ENCODE results near the gene MREG.
"Not testable (repeated sequence)": the region's sequence is repeated elsewhere in the genome, so short reads cannot be mapped to it uniquely, and the experiment has no call there.

Gene MREG

DNA sequence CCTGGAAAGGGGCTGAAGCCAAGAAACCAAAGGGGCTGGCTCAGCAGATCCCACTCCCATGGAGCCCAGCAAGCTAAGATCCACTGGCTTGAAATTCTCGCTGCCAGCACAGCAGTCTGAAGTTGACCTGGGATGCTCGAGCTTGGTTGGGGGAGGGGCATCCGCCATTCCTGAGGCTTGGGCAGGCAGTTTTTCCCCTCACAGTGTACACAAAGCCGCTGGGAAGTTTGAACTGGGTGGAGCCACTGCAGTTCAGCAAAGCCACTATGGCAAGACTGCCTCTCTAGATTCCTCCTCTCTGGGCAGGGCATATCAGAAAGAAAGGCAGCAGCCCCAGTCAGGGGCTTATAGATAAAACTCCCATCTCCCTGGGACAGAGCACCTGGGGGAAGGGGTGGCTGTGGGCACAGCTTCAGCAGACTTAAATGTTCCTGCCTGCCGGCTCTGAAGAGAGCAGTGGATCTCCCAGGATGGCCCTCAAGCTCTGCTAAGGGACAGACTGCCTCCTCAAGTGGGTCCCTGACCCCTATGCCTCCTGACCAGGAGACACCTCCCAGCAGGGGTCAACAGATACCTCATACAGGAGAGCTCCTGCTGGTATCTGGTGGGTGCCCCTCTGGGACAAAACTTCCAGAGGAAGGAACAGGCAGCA is 24.7 kb downstream of the MREG start:
- DNase-seq (ENCODE audit: low read depth in 2 of 2) = not testable (repeated sequence)

- no peak for DNase-seq (ENCODE audit: low read depth in 2 of 2)
Measured at GRCh38 chr2:215985257-215985656, 28.1 kb downstream of the MREG start.

- DNase-seq (ENCODE audit: low read depth in 2 of 2) = no peak
Measured at GRCh38 chr2:215984661-215985060, 28.7 kb downstream of the MREG start.

- DNase-seq (ENCODE audit: low read depth in 2 of 2) = no peak
Measured at GRCh38 chr2:215983581-215984351, 29.6 kb downstream of the MREG start.

DNA sequence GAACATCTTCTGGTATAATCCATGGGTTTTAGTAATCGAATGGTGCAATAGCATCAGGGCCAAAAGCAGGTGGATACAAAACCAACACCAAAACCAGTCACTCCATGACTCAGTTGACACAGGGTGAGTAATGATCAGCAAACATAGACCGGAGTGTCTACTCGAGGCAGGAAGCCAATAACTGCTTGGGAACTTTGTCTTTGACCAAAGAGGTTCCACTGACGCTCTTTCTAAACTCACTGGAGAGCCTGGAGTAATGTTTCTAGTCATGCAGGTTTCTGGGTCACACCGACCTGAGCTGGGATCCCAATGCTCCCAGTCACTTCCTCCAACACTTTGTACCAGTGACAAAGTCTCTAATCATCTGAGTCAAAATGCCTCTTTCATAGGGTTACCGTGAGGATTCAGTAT is 30.9 kb downstream of the MREG start:
- DNase-seq (ENCODE audit: low read depth in 2 of 2) = no peak

DNA sequence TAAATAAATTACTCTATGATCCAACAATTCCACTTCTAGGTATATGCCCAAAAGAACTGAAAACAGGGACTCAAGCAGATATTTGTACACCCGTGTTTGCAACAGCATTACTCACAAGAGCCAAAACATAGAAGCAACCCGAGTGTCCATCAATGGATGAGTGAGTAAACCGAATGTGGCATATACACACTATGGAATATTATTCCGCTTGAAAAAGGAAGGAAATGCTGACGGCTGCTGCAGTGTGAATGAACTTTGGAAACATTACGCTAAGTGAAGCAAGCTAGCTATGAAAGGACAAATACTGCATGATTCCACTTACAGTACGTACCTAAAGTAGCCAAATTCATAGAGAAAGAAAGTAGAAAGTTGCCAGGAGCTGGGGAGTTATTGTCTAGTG is 32.2 kb downstream of the MREG start:
- no peak for DNase-seq (ENCODE audit: low read depth in 2 of 2)

DNA sequence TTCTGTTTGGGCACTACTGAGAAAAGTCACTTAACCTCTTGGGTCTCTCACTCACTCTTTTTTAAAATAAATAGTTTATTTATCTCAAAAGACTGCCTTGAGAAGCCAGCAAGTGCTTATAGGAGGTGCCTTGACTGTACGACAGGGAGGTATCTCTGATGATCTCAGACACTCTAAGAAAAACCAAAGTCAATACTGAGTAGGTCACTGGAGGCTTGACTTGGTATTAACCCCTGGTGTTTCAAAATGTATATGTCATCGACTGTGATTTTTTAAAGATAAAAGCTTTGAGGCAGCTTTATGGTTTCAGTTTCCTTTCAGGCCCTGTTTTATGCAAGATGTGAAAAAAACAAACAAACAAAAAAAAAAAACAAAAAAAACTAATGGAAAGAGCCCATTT is 33.7 kb downstream of the MREG start:
- no peak for DNase-seq (ENCODE audit: low read depth in 2 of 2)

DNA sequence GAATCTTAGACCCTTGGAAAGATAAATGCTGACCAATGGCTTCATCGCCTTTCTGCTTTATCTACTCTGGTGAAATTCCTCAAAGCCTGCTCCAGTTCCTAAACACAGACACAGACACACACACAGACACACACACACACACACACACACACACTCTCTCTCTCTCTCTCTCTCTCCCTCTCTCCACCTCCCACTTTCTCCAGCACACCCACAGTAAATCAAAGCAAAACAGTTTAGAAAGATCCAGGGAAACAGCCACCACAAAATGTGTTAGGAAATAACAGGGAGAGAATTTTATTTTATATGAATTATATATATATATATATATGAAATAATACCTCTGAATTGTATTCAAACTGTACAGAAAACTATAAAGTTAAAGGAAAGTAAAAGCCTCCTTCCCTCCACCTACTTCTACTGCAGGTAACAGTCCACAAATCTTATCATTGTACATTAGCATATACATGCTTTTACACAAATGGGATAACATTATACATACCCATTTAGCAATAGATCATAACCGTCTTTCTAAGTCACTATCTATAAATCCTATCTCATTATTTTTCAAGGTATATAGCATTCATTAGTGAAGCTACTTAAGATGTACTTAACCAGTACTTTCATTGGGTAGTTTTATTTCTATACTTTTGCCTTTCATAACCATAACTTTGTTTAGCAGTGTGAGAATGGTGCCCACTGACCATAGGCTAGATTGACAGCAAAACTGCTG is 38.5 kb downstream of the MREG start:
- no peak for DNase-seq (ENCODE audit: low read depth in 2 of 2)

DNA sequence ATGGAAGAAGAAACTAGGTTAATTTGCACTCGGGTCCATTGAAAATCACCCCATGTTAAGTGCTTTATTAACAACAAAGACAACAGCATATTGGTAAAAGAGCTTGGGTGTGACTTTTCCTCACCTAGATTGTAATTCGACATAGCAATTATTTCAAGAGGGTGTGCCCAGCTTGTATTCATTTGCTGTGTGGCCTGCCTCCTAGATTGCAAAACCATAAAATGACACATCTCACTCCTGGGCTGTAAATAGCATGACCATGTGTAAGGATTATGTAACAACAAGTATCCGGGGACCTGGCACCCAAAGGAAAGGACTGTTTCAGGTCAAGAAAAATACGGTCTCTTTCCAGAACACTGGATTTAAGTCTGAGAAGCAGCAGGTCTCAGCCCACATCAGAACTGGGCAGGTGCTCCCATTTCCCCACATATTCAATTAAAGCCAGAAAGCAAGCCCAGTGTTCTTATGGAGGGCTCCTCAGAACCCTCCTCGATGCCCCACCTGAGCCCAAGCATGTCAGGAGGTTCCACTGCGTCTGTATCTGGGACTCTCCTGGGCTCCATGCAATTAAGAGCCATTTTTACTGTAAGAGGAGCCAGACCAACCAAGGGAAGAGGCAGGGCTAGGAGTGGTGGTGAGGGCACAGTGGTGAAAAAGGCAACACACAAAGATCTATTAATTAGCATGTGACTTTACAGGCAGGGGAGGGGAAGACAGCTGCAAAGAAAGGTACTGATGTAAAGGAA is 39.2 kb downstream of the MREG start:
- no peak for DNase-seq (ENCODE audit: low read depth in 2 of 2)

DNA sequence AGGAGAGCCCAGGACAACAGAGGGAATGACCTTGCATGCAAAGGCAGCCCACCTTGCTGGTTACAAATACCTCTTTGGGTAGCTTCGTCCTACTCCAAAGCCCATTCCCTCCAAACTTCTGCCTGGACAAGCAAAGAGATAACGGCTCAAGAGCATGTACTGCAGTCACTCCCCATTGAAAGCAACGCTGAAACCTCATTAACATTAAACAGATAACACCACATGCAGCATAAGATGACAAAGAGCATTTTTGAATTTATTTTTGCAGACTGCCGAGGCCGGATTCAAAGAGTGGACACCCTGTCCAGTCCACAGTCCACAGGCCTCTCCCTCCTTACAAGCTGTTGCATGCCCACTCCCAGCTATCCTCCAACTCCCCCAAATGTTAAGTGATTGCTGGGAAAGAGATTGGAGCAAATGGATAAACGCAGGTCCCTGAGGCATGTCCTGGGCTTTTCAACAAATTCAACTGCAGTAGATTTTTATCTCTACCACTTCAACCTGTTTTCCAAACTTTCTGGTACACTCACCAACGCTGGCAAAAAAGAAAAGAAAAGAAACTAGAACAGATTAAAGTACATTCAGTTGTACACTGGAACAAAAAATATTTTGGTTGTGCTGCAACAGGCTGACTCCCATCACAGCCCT is 40.1 kb downstream of the MREG start:
- DNase-seq (ENCODE audit: low read depth in 2 of 2) = no peak

GRCh38 chr2:215971671-215972070 is 41.7 kb downstream of the MREG start:
- DNase-seq (ENCODE audit: low read depth in 2 of 2) = no peak

DNA sequence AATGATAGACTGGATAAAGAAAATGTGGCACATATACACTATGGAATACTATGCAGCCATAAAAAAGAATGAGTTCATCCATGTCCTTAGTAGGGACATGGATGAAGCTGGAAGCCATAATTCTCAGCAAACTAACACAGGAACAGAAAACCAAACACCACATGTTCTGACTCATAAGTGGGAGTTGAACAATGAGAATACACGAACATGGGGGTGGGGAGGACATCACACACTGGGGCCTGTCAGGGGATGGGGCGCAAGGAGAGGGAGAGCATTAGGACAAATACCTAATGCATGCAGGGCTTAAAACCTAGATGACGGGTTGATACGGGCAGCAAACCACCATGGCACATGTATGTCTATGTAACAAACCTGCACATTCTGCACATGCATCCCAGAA is 42.5 kb downstream of the MREG start:
- not testable (repeated sequence) for DNase-seq (ENCODE audit: low read depth in 2 of 2)

DNA sequence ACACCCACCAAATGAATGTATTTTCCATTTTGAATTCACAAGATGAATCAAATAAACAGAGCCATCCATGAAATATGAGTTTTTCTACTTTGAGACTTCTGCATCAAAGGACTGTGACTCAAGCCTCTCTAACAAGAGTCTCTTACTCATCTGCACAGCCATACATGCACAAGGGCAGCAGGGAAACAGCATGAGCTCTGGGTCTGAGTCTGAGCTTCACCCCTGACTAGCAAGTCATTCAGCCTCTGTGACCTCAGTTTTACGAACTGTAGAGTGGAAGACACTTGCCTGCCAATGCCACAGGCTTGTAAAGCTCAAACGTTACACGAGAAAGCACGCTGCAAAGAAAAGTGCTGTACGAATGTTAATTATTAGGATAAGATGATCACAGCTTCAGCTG is 42.9 kb downstream of the MREG start:
- DNase-seq (ENCODE audit: low read depth in 2 of 2) = no peak

DNA sequence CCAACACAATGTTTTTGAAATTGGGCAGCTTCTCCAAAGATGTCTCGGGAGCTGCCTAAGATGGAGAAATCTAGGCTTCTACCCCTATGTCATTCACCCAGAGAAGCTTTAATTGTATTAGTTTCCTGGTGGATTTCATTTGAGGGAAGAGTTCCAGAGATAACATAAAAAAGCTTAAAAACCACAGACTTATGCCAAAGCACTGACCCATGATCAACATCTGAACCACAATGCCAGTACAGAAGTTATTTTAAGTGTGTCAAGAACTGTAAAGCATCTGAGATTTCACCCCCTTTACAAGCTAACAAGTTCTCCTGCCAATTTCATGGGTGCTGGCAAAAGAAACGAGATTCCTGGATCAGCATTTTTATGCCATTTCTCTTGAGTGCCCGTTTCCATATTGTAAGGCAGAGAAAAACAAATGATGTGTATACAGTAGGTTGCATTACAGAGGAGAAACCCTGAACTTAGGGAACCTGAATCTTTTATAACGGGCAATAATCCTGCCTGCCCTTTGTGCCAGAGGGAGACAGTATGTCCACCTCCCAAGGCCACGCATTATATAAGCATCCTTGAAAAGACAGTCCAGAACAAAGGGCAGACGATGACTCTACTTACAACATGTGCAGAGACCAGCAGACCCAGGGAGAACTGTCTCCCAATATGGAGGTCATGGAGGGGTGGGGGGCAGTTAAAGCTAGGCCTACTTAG is 44.1 kb downstream of the MREG start:
- no peak for DNase-seq (ENCODE audit: low read depth in 2 of 2)

GRCh38 chr2:215968499-215968898 is 44.9 kb downstream of the MREG start:
- DNase-seq (ENCODE audit: low read depth in 2 of 2) = no peak

DNA sequence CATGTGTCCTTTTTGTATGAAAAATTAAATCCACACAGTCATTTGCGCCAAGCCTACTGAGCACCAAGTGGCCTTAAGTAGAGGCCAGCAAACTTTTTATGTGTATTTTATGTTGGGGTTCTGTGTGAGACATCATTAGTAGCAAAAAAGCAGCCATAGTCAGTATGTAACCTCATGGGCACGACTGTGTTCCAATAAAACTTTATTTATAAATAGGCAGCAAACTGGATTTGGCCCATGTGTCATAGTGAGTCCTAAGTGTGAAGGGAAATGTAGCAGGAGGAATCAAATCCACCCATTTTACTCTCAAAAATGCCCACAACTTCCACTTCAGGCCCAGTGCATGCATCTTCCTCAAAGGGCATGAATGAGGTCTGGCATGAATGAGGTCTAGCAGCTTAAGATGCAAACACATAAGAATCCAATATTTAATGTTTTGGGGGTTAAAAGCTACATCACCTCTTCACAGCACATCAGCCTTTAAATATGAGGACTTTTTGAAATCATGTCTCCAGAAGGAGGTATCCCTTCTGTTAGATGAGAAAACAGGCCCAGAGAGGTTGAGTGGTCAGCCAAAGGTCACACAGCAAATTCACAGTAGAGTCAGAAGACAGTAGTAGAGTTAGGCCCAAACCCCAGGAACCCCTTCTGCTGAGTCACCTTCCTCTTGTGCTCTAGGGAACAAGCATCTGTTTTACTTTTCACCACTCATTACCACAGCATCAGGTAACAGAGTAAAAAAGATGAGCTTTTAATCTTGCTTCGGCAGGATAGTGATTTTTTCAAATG is 45.6 kb downstream of the MREG start:
- no peak for DNase-seq (ENCODE audit: low read depth in 2 of 2)

GRCh38 chr2:215966951-215967350 is 46.4 kb downstream of the MREG start:
- DNase-seq (ENCODE audit: low read depth in 2 of 2) = no peak

GRCh38 chr2:215966274-215966673 is 47.1 kb downstream of the MREG start:
- DNase-seq (ENCODE audit: low read depth in 2 of 2) = no peak

DNA sequence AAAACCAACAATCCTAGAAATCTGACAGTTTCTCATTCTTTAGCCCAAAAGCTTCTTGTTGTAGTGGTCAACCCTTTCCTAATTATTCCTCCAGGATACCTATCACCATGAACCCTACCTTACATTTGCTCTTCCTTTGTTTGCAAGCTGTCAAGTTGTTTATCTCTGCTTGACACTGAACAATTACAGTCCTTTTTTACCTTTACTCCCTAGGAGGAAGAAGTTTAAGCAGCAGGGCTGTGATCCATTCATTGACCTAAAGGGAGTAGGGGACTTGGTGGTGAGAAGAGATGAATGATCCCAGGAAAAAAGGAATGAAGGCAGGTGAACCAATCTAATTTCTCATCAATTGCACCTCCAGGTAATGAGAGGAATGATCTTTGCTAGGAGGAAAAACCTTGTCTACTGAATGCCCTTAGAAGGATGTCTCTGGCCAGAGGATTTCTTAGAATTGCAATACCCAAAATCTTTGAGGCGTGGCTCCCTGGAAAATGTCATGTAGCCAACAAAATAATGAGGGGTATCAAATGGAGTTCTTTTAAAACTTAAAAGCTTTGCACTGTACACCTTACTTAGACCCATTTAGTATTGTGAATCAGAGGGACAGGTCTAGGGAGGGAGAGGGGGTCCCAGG is 47.7 kb downstream of the MREG start:
- DNase-seq (ENCODE audit: low read depth in 2 of 2) = no peak

DNA sequence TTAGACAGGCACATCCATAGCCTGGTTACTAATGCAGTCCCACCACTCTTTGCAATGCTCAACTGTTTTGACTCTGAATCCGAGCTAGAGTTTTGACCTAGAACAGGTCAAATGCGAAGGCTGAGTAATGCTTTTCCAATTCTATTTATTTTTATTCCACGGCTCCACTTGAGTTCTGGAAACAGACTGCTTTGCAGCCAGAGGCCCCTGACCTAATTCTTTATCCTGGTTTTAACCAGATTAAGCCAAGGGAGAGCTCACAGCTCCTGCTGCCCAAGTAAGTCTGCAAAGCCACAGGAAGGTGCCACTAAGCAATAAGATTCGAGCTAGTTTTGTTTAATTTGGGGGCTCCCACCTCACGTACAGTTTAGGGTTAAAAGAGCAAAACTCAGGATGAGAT is 51.4 kb downstream of the MREG start:
- no peak for DNase-seq (ENCODE audit: low read depth in 2 of 2)

Measured in stimulated activated CD8-positive, alpha-beta memory T cell treated with anti-CD3 and anti-CD28 coated beads, Interleukin-15, amount 100 ng/mL, for 4 hours (primary cell).